GM21515 (cell line): ENCODE data around the gene TRMT2A.

Source experiments
- ATAC-seq: cut with Tn5 transposase; IDR thresholded peaks from one replicate; pipeline ENCODE4 v1.9.1; 2021; ENCODE audit not compliant: unreplicated experiment

Gene TRMT2A

GRCh38 chr22:20123366-20124082 is 6.5 kb upstream of the TRMT2A start:
- ATAC-seq: no peak

DNA sequence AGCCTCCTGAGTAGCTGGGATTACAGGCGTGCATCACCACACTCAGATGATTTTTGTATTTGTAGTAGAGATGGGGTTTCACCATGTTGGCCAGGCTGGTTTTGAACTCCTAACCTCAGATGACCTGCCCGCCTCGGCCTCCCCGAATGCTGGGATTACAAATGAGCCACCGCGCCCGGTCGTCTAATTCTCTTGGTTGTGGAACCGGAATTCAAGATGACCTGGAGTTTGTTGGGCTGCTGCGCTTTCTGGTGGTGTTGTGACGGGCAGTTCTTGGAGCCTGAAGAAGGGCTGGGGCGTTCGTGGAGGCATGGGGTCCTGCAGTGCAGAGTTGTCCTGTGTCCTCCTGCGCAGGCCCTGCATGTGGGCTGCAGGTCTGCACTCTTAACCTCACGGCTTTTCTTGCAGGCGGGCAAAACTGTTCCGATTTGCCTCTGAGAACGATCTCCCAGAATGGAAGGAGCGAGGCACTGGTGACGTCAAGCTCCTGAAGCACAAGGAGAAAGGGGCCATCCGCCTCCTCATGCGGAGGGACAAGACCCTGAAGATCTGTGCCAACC is 4.9 kb upstream of the TRMT2A start:
- ATAC-seq: no peak

GRCh38 chr22:20118300-20119020 is 1.4 kb upstream of the TRMT2A start:
- ATAC-seq: no peak

DNA sequence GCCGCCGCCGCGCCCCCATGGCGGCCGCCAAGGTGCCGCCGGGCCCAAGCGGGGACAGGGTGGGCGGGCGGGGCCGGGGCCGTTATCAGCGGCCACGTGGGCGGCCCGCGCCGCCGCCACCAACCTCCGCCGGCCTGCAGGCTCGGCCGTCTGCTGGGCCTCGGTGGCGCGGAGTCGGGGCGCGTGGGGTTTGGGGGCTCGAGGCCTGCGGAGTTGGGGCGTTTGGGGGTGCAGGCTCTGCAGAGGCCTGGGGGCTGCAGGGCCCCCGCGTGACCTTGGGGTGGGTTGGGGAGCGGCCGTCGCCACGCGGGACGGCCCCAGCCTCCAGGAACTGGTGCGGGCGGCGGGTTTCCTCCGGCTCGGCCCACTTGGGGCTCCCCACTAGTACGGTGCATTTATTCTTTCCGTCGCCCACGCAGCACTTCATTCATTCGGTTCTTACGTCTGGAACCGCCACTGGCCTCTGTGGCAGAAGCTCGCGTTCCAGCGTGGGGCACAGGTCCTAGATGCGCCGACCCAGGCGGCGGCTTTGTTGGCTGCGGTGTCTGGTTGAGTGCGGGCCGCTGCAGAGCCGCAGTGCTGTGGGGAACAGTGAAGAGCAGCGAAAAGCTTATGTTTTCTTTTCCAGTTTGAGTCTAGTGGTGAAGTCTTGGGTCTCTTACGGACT is 740 bp upstream of the TRMT2A start:
- ATAC-seq: peak; percentile 20

- ATAC-seq: no peak
Observed at GRCh38 chr22:20116376-20116950, 563 bp downstream of the TRMT2A start.

- ATAC-seq: no peak
Observed at GRCh38 chr22:20115691-20116375, 1.2 kb downstream of the TRMT2A start, which contains the start of gene RANBP1. TSS of gene RANBP1 (plus strand) at chr22:20116104. CDS start at chr22:20116185, 81 bp downstream.

DNA sequence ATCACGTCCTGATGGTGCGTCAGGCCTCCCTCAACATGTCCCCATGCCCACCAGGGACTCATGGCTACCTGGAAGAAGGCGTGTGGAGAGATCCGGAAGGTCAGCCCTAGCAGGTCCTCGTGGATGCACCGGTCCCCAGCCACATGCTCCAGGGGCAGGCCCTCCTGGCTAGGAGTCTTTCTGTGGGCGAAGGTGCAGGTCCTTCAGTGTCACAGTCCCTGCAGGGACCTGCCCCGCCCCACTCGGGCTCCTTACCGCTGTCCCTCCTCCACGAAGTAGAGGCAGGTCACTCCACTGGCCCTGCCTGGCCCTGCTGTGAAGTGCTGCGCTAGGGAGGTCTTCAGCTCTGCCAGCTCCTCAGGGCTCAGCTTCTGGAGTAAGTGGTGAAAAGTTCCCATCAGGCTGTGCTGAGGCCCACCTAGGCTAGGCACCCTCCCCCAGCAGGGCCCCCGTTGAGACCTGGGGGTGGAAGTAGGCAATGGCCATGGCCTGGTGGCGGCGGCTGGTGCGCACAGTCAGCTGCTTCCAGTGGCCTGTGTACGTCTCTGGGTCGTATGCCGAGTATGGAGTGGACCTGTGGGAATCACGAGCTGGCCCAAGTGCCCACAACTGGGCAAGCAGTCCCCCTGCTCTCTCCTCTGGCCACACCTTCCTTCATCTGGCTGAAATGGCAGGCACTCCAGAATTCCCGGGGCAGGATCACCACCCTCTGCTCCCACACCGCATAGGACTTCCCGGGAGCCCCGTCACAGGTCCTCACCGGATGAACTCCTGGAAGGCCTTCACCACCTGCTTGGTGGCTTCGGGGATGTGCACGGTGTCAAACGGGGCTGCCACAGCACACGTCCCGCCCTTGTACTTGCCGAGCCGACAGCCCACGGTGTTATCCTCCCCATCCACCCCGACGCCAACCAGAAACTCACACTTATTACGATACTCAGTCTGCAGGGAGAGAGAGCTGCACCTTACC is 2.2 kb downstream of the TRMT2A start:
- no peak for ATAC-seq

DNA sequence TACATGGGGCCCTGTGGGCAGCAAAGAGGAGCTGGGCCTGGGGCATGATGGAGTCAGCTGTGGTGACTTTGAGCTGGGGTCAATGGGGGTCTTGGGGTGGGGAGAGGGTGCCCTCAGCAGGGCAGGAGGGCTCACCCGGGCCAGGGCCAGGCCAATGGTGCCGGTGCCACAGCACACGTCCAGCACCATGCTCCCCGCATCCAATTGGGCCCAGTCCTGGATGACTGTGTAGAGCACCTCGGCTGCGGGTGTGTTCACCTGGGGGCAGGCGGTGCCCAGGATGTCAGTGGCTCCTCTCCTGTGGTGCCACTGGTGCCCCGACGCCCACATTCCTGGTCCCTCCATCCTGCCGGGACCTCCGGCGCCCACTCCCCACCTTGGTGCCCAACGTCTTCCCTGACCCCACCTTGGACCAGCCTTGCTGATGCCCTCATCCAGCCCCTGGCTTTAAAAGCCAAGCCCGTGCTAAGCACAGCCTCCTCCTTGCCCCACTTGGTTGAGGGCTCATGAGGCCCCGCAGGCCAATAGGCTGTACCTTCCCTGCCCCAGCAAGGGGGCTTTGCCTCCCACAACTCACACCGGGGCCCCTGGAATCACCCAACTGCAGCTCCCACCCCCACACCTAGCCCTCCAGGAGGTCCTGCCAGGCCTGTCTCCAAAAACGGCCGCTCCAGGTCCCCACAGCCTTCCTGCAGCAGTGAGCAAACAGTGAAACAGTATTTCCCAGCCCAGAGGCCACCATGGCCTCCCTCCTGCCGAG is 3.3 kb downstream of the TRMT2A start:
- ATAC-seq: no peak

DNA sequence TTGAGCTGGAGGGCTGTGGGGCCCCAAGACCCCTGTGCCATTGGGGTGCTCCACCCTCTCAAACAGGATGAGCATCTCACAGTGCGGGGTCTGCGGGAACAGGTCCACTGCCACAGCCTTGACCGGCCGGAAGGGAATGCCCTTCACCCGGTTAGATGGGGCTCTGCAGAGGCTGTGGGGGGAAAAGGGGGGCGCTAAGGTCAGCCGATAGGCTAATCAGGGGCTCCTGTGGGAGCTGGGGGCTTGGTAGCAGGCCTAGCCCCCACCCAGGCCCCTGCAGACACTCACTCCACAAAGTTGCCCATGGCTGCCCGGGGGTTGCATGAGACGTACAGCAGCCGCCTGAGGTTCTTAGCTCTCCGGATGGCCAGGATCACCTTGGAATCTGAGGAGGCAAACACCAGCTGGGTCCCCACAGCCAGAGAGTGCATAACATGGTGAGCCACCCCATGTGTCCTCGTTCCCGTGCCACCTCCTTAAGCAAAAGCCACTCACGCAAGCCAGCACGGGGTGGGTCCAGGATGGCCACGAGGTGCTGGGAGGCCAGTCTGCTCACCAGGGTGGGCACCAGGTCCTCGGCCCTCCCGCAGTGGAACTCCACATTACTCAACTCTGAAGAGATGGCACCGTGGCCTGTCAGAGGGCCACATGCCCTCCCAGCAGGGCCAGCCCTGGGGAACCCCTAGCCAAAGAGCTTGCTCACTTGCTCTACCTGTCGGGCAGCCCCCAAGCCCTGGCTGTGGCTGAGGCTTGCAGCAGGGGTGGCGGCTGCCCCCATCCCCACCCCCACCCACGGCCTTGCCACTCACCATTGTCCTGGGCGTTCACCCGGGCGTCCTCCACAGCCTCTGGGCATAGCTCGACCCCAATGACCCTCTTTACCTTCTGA is 4.2 kb downstream of the TRMT2A start:
- no peak for ATAC-seq

- ATAC-seq: no peak
Observed at GRCh38 chr22:20111689-20112622, 5.1 kb downstream of the TRMT2A start.

DNA sequence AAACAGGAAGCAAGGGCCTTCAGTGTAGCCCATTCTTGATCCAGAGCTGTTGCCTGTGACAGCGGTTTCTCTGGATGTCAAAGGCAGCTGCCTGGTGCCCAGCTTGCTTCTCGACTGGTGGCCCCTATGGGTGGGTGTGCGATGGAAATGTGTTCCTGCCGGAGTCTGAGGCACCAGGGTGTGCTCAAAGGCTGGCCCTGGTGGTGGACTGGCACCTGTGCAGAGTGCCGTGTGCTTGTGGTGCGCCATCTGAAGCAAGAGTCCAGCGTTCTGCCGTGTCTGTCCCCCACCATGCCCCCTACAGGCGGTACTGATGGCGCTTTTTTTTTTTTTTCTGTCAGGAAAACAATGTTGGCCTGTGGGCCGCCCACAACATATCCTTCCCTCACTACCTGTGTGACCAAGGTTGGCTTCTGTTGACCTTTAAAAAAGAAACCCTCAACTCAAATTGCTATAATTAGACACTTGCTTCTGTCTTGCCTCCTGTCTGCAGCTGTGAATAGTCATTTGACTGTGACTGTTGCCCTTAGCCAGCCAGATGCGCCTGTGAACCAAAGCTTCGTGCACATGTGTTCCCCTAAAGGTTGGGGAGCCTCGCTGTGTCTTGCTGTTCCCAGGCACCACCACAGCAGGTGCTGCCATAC is 5.9 kb downstream of the TRMT2A start:
- ATAC-seq: no peak

GRCh38 chr22:20110359-20110985 is 6.6 kb downstream of the TRMT2A start:
- no peak for ATAC-seq

DNA sequence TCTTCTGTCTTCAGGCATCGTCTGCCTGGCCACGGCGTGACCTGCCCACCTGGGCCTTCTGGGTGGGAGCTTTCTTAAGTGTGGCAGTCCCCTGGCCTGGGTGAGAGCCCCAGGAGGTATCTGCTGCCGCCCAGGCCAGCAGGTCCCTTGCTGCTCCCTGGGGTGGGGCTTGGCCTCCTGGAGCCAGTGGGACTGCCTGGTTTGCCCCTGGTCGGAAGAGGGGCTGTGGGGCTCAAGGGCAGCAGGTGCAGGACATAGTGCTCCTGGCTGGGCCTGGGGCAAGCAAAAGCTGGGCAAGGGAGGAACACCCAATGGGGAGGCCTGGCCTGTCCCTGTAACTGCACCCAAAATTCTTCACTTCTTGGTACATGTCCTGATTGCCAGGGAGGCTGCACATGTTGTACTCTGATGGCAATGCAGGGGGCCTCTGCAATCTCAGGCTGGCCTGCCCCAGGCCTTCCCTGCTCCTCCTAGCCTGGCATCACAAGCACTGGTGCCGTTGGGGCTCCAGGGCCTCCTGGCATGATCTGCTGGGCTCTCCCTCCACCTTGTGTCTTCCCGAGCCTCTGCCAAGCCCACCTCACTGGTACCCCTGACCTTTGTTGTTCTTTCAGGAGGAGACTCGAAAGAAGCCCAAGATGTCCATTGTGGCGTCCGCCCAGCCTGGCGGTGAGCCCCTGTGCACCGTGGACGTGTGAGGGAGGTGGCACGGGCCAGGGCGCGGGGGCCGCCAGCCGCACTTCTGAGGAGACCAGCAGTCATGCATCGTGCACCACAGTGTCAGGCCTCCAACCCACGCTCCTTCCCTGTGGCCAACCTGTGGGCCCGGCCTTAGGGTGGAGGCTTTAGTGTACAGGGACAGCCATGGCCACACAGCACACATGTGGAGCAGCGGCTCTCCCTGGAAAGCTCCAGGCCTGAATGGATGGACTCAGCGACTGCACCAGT is 7.3 kb downstream of the TRMT2A start:
- ATAC-seq: no peak

GRCh38 chr22:20108757-20109230 is 8.2 kb downstream of the TRMT2A start:
- no peak for ATAC-seq
